Loucy (cell line): ENCODE results near the gene NCLN.

Source experiments
- EZH2phosphoT487 ChIP-seq: fragments of 200-600 bp; IDR thresholded peaks from 2 replicates; pipeline ENCODE4 v1.6.1; 2018; ENCODE audit warnings: antibody characterized with exemption, mild to moderate bottlenecking, moderate library complexity, borderline replicate concordance
- TF ChIP-seq, protein P1 (sequence below): fragments of 200-600 bp; sonication (generic); conservative IDR thresholded peaks from 2 replicates; pipeline ENCODE4 v1.5.1; 2014; ENCODE audit warnings: mild to moderate bottlenecking, antibody characterized with exemption, low read length

DNA sequence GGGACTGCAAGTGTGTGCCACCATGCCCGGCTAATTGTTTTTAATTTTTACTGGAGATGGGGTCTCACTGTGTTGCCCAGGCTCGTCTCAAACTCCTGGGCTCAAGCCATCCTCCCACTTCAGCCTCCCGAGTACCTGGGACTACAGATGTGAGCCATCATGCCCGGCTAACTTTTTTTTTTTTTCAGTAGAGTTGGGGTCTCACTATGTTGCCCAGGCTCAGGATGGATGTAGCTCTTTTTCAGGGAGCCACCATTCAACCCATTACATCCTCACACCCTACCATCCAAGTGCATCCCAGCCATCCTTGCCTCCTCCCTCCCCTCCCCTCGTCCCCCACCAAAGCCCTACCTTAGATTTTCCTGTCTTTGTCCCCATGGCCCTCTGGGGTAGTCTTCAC lies 53.6 kb downstream of the NCLN start:
- TF ChIP-seq, protein P1, sequence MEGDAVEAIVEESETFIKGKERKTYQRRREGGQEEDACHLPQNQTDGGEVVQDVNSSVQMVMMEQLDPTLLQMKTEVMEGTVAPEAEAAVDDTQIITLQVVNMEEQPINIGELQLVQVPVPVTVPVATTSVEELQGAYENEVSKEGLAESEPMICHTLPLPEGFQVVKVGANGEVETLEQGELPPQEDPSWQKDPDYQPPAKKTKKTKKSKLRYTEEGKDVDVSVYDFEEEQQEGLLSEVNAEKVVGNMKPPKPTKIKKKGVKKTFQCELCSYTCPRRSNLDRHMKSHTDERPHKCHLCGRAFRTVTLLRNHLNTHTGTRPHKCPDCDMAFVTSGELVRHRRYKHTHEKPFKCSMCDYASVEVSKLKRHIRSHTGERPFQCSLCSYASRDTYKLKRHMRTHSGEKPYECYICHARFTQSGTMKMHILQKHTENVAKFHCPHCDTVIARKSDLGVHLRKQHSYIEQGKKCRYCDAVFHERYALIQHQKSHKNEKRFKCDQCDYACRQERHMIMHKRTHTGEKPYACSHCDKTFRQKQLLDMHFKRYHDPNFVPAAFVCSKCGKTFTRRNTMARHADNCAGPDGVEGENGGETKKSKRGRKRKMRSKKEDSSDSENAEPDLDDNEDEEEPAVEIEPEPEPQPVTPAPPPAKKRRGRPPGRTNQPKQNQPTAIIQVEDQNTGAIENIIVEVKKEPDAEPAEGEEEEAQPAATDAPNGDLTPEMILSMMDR = no peak
- no peak for TF ChIP-seq EZH2phosphoT487
